HepG2 (cell line): ENCODE measurements around the gene KIRREL3. TPM values are rescaled to one million over a fixed set of nuclear protein-coding genes. Genes with fewer than 3 reads are reported as not detected.
A peak's percentile ranks its signal among the peaks of the same experiment; 100 is the strongest.

Experiments
- ATAC-seq: fragments of 200-7000 bp; cut with Tn5 transposase; 3 replicates; pipeline ENCODE4 v1.9.1; 2020; ENCODE audit warnings: mild to moderate bottlenecking, moderate library complexity
- BruUV-seq: library from RNA; stranded (reverse); fragments of 400-500 nt; replicated peaks from 2 replicates; lab custom pipeline; 2021; lab: Mats Ljungman, UMichigan
- CTCF ChIA-PET: fragments of 300-600 bp; formaldehyde crosslinking; extraction: SDS; loops from one replicate; lab custom pipeline; 2021; ENCODE audit warnings: low total read pairs, inconsistent platforms, low intra/inter-chr PET ratio; lab: Yijun Ruan, JAX
- POLR2A ChIA-PET: fragments of 350-600 bp; sonication (Branson Sonifier 250); formaldehyde crosslinking; loops from one replicate; lab custom pipeline; 2020; ENCODE audit warnings: antibody characterized with exemption, inconsistent platforms; lab: Yijun Ruan, JAX
- DNase-seq: peaks from one replicate; pipeline ENCODE4 v3.0.0-alpha.2; 2015; ENCODE audit warnings: low spot score
- FAIRE-seq: peaks from 3 replicates; lab custom pipeline; 2011; peaks lifted over from hg19 to GRCh38; lab: Jason Lieb, UNC
- H2AFZ ChIP-seq: one replicate; pipeline ENCODE4 v1.6.1; 2011; ENCODE audit warnings: low read length, inconsistent platforms
- H3K27ac ChIP-seq: fragments of 300-600 bp; 3 replicates; pipeline ENCODE4 v1.8.0; 2011; ENCODE audit warnings: mixed run types, mild to moderate bottlenecking, mixed read lengths, low read length, inconsistent platforms; ENCODE audit not compliant: insufficient read depth; ENCODE audit errors: extremely low read length
- H3K27me3 ChIP-seq, 2 experiments: fragments of 200-600 bp in 1 of 2; 2 replicates in 1 of 2; 3 replicates in 1 of 2; pipeline versions ENCODE4 v1.6.0 to v1.8.0; 2011; ENCODE audit warnings: low read length in 2 of 2, mild to moderate bottlenecking in 2 of 2, moderate library complexity in 2 of 2, inconsistent platforms in 1 of 2; ENCODE audit not compliant: insufficient read depth in 2 of 2, control insufficient read depth in 1 of 2
- H3K36me3 ChIP-seq, 2 experiments: fragments of 200-600 bp in 1 of 2; replicated peaks in 1 of 2; 2 replicates in 1 of 2; 3 replicates in 1 of 2; pipeline versions ENCODE4 v1.5.1 to v1.8.0; 2011; ENCODE audit warnings: low read length in 2 of 2, inconsistent platforms in 1 of 2; ENCODE audit not compliant: insufficient read depth in 2 of 2, control insufficient read depth in 1 of 2
- H3K4me1 ChIP-seq: 2 replicates; pipeline ENCODE4 v1.5.1; 2012; ENCODE audit warnings: low read length, inconsistent platforms; ENCODE audit not compliant: insufficient read depth
- H3K4me2 ChIP-seq: 2 replicates; pipeline ENCODE4 v1.6.0; 2011; ENCODE audit warnings: low read depth, low read length, inconsistent platforms
- H3K4me3 ChIP-seq, 3 experiments: fragments of 200-600 bp in 1 of 3; sonication (generic), shearing (Covaris generic) in 1 of 3; replicated peaks in 1 of 3; 2 replicates each; pipeline ENCODE4 v1.5.1; 2011 to 2016; ENCODE audit warnings: low read length in 3 of 3, inconsistent platforms in 2 of 3, low read depth in 2 of 3, mild to moderate bottlenecking in 2 of 3, control low read depth in 1 of 3, mixed read lengths in 1 of 3; ENCODE audit not compliant: insufficient read depth in 1 of 3
- H3K79me2 ChIP-seq: one replicate; pipeline ENCODE4 v1.6.1; 2011; ENCODE audit warnings: low read length, inconsistent platforms; ENCODE audit not compliant: insufficient read depth
- H3K9ac ChIP-seq: 2 replicates; pipeline ENCODE4 v1.6.0; 2011; ENCODE audit warnings: mild to moderate bottlenecking, low read depth, low read length, inconsistent platforms; ENCODE audit not compliant: insufficient read depth
- H3K9me3 ChIP-seq: 2 replicates; pipeline ENCODE4 v1.5.1; 2012; ENCODE audit warnings: mild to moderate bottlenecking, low read length
- H4K20me1 ChIP-seq: 2 replicates; pipeline ENCODE4 v1.6.0; 2011; ENCODE audit warnings: inconsistent platforms, mild to moderate bottlenecking, low read length, moderate library complexity; ENCODE audit not compliant: insufficient read depth
- ASH2L ChIP-seq: fragments of 300-600, 200-600 bp; sonication (generic); IDR thresholded peaks from 2 replicates; pipeline ENCODE4 v1.7.0; 2017; ENCODE audit warnings: low read depth, mild to moderate bottlenecking, moderate library complexity, mixed read lengths, low read length; ENCODE audit not compliant: insufficient read length
- CREB1 ChIP-seq, 2 experiments: fragments of 450-650 bp in 1 of 2; IDR thresholded peaks; 2 replicates each; pipeline ENCODE4 v1.6.1; 2016 to 2017; ENCODE audit warnings: control low read depth in 1 of 2, mild to moderate bottlenecking in 1 of 2, missing compliant biosample characterization in 1 of 2, missing genetic modification characterization in 1 of 2
- HNF4G ChIP-seq, 2 experiments: sonication (generic) in 1 of 2; formaldehyde crosslinking in 1 of 2; IDR thresholded peaks; 2 replicates each; pipeline versions ENCODE4 v1.4.0 to v1.6.1; 2011 to 2020; ENCODE audit warnings: borderline replicate concordance in 2 of 2, low read depth in 2 of 2, mild to moderate bottlenecking in 2 of 2, low read length in 1 of 2, missing genetic modification reagents in 1 of 2, moderate library complexity in 1 of 2
- MAZ ChIP-seq, 2 experiments: sonication (generic) in 1 of 2; formaldehyde crosslinking in 1 of 2; IDR thresholded peaks; 2 replicates each; pipeline versions ENCODE4 v1.5.0 to v1.6.1; 2012 to 2020; ENCODE audit warnings: low read depth in 2 of 2, mild to moderate bottlenecking in 2 of 2, borderline replicate concordance in 1 of 2, improper control_type of control experiment in 1 of 2, low read length in 1 of 2, missing genetic modification reagents in 1 of 2, moderate library complexity in 1 of 2
- REL ChIP-seq: sonication (generic); formaldehyde crosslinking; conservative IDR thresholded peaks from 2 replicates; pipeline ENCODE4 v1.8.0; 2022; ENCODE audit warnings: mild to moderate bottlenecking, missing genetic modification reagents, moderate library complexity
- TAF15 ChIP-seq: fragments of 200-400 bp; formaldehyde crosslinking; IDR thresholded peaks from one replicate; pipeline ENCODE4 v1.6.1; 2018; ENCODE audit warnings: mild to moderate bottlenecking, low read depth, low read length; ENCODE audit not compliant: poor library complexity, severe bottlenecking
- TBX2 ChIP-seq: sonication (generic); formaldehyde crosslinking; IDR thresholded peaks from 2 replicates; pipeline ENCODE4 v1.5.0; 2020; ENCODE audit warnings: missing genetic modification reagents, mild to moderate bottlenecking, borderline replicate concordance
- TEAD2 ChIP-seq: sonication (generic); formaldehyde crosslinking; IDR thresholded peaks from 2 replicates; pipeline ENCODE4 v1.9.0; 2021; ENCODE audit warnings: missing genetic modification reagents
- ZNF256 ChIP-seq: sonication (generic); formaldehyde crosslinking; conservative IDR thresholded peaks from 2 replicates; pipeline ENCODE4 v1.4.0; 2020; ENCODE audit warnings: missing genetic modification reagents
- ZNF572 ChIP-seq: sonication (generic); formaldehyde crosslinking; IDR thresholded peaks from 2 replicates; pipeline ENCODE4 v1.5.1; 2020; ENCODE audit warnings: mild to moderate bottlenecking, missing genetic modification reagents
- ZNF7 ChIP-seq: IDR thresholded peaks from 2 replicates; pipeline ENCODE4 v1.6.1; 2016; ENCODE audit warnings: missing biosample characterization, missing genetic modification reagents
- ZNF724P ChIP-seq: sonication (generic); formaldehyde crosslinking; IDR thresholded peaks from 2 replicates; pipeline ENCODE4 v1.8.0; 2022; ENCODE audit warnings: missing genetic modification reagents, borderline replicate concordance
- WGBS: methylation state at CpG from one replicate; pipeline ENCODE4 v1.1.6; 2017; ENCODE audit warnings: low lambda C conversion rate; 5-methylcytosine and 5-hydroxymethylcytosine counted together
- in situ Hi-C: cut with HindIII; loops from 2 replicates; pipeline ENCODE4 v1.10.0; 2017; ENCODE audit warnings: low pct_unique_long_range_greater_than_20kb; ENCODE audit not compliant: extremely low pct_ligation_motif_present
- intact Hi-C: fragments of 100-400 bp; cut with micrococcal nuclease; formaldehyde crosslinking; loops from one replicate; pipeline ENCODE4 v1.10.0; 2022; ENCODE audit not compliant: unreplicated experiment
- polyA plus RNA-seq, 8 experiments: library from polyadenylated mRNA; depleted of rRNA in 3 of 8; stranded (reverse) in 7 of 8; unstranded in 1 of 8; fragments of >200 nt; fragmentation: Illumina TruSeq in 4 of 8; extraction: Trizol in 4 of 8; gene quantifications; 2 replicates each; pipeline versions ENCODE4 v1.2.1 to v1.2.3, GENCODE V29; 2011 to 2016; ENCODE audit warnings: low read depth in 4 of 8, missing spikeins in 1 of 8, mixed read lengths in 1 of 8; ENCODE audit not compliant: insufficient read depth in 1 of 8
- total RNA-seq, 5 experiments: library from RNA; depleted of rRNA; stranded (reverse); fragments of >200 nt; fragmentation: Illumina TruSeq; extraction: Trizol; gene quantifications; 2 replicates each; pipeline ENCODE4 v1.2.3, GENCODE V29; 2016; ENCODE audit warnings: low read depth in 1 of 5
- TF ChIP-seq, protein P1 (sequence below): sonication (generic); formaldehyde crosslinking; IDR thresholded peaks from 2 replicates; pipeline ENCODE4 v1.5.0; 2020; ENCODE audit warnings: missing genetic modification reagents, mild to moderate bottlenecking, borderline replicate concordance

Gene KIRREL3
- total and polyA plus RNA-seq, 2 of the 13 experiments (the other 11 are each of a cell fraction or from before 2014, with no cell fraction given), result not detected

DNA sequence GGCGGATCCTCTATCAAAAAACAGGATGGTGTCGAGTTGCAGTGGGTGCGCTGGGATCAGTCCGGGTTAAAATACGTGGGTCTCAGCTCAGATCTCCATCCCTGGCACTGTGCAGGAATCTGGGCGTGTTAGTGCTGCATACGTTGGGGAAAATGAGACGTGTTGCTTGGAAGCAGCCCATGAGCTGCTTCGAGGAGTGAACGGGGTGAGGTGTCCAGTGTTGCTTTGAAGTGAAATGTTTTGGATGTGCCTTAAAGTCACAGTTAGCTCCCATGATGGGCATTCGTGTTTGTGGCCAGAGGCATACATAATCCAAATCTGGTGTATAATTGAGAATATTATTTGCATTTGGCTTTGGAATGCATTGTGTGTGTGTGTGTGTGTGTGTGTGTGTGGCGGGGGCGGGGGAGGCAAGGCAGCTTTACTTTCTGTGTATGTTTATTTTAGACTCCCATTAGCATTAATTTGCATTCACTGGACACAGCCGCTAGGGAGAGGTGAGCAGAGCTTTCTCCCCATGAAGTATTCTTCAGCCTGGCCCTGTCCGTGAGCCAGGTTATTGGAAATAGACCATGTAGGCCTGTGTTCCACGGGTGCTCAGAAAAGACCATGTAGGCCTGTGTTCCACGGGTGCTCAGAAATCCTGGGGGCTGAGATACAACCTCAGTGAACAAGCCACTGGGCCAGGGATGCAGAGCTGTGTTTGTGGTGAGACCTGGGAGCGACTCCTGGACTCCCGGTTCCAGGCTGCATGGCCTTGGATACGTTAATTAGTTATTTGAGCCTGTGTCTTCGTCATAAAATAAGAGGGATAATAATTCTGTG lies 510.5 kb downstream of the KIRREL3 start (continued):
- TF ChIP-seq TAF15, result no peak
- TF ChIP-seq ZNF572 (CRISPR knock-in tag), result no peak
- no peak for TF ChIP-seq HNF4G (IDR thresholded peaks at IDR 0.05; ENCODE audit: borderline replicate concordance, low read depth, low read length)
- TF ChIP-seq HNF4G (CRISPR knock-in tag; IDR thresholded peaks at IDR 0.05; ENCODE audit: borderline replicate concordance, low read depth), result no peak
- TF ChIP-seq, protein P1, sequence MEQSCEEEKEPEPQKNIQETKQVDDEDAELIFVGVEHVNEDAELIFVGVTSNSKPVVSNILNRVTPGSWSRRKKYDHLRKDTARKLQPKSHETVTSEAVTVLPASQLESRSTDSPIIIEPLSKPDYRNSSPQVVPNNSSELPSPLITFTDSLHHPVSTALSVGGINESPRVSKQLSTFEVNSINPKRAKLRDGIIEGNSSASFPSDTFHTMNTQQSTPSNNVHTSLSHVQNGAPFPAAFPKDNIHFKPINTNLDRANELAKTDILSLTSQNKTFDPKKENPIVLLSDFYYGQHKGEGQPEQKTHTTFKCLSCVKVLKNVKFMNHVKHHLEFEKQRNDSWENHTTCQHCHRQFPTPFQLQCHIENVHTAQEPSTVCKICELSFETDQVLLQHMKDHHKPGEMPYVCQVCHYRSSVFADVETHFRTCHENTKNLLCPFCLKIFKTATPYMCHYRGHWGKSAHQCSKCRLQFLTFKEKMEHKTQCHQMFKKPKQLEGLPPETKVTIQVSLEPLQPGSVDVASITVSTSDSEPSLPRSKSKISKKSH (CRISPR knock-in tag), result no peak

- Histone ChIP-seq H3K36me3 (no peaks in the 10 kb centered on the region), H3K27ac (no peak overlapping the region), H3K4me2 (no peak overlapping the region), H3K9ac (no peak overlapping the region), H3K9me3 (no peaks in the 10 kb centered on the region), H3K4me1 (no peaks in the 10 kb centered on the region), H2AFZ (no peak overlapping the region), H3K4me3 (no peak overlapping the region), H4K20me1 (no peaks in the 10 kb centered on the region), H3K79me2 (no peaks in the 10 kb centered on the region), H3K27me3 (peaks cover 10 to 63% of the 10 kb centered on the region in 2 experiments; a peak in 4 of 5 replicates)
- in situ Hi-C loops (no loop called here), intact Hi-C loops (no loop called here)
- FAIRE-seq (no peak), ATAC-seq (0 out of 3 replicates have a peak, but pooled peaks have one; percentile 20), DNase-seq (no peak)
- 23% methylated on average over 14 of the region's 23 CpGs for WGBS
- POLR2A ChIA-PET, result no interaction called here
- no TSS peak for BruUV-seq
- TF ChIP-seq ZNF256 (CRISPR knock-in tag), result no peak
- no peak for TF ChIP-seq MAZ (IDR thresholded peaks at IDR 0.05; ENCODE audit: borderline replicate concordance, low read depth, low read length)
- TF ChIP-seq MAZ (CRISPR knock-in tag; IDR thresholded peaks at IDR 0.05; ENCODE audit: low read depth), result no peak
- TF ChIP-seq TBX2 (CRISPR knock-in tag), result no peak
- no peak for TF ChIP-seq ZNF7 (CRISPR knock-in tag)
- TF ChIP-seq TEAD2 (CRISPR knock-in tag), result no peak
- TF ChIP-seq ASH2L, result no peak
- no peak for TF ChIP-seq REL (CRISPR knock-in tag)
- TF ChIP-seq ZNF724P (CRISPR knock-in tag), result no peak
- no peak for TF ChIP-seq CREB1 (IDR thresholded peaks at IDR 0.05)
- TF ChIP-seq CREB1 (CRISPR knock-in tag; IDR thresholded peaks at IDR 0.05), result no peak
- CTCF ChIA-PET, result no interaction called here
Observed at GRCh38 chr11:126488591-126489370, 511.8 kb downstream of the KIRREL3 start.
